Measurements from ENCODE around the gene LARP4.

DNA sequence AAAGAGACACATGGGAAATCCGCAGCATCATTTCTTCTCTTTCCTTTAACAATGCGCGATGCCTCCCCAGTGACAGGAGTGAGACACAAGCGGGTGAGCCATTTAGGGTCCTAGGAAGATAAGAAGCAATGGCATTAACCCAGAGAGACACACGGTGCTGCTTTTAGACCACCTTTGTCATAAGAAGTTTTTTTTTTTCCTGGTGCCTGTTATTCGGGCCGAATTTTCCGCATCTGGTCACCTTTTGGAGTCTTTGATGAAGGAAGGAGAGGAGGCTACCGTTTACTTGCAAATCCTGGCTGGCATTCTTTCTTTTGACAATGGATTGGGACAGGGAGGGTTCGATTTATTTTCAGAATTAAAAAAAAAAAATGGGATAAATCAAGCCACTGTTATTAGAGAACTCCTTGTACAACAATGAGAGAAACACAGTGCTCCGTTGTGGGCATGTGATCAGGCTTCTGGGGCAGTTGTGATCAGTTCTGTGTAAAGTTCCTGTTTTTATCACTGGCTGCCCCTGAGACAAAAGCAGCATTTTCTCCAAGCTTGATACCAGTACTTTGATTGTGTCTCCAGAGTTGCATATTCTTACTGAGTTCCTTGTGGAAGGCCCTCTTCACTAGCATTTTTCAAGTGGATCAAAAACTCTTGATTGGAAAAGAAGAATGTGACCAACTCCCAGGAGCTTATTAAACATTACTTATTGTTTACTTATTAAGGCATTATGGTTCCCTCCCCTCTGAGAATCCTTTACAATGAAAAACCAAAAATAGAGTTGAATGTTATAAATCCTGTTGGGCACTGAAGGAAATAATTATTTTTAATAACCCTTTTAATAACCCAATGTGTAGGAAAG is 105.2 kb downstream of the LARP4 start:
- TF ChIP-seq, protein P1, sequence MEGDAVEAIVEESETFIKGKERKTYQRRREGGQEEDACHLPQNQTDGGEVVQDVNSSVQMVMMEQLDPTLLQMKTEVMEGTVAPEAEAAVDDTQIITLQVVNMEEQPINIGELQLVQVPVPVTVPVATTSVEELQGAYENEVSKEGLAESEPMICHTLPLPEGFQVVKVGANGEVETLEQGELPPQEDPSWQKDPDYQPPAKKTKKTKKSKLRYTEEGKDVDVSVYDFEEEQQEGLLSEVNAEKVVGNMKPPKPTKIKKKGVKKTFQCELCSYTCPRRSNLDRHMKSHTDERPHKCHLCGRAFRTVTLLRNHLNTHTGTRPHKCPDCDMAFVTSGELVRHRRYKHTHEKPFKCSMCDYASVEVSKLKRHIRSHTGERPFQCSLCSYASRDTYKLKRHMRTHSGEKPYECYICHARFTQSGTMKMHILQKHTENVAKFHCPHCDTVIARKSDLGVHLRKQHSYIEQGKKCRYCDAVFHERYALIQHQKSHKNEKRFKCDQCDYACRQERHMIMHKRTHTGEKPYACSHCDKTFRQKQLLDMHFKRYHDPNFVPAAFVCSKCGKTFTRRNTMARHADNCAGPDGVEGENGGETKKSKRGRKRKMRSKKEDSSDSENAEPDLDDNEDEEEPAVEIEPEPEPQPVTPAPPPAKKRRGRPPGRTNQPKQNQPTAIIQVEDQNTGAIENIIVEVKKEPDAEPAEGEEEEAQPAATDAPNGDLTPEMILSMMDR (conservative IDR thresholded peaks at IDR 0.05; ENCODE audit: low read length) = no peak
- no peak for TF ChIP-seq EZH2phosphoT487 (IDR thresholded peaks at IDR 0.05; ENCODE audit: borderline replicate concordance, low read depth, low read length)
